Upper lobe of left lung (tissue), 6 donors: Measurements from ENCODE around the gene MYBPH. TPM values are rescaled to one million over a fixed set of nuclear protein-coding genes. Genes with fewer than 3 reads are reported as not detected.
A peak's percentile ranks its signal among the peaks of the same experiment; 100 is the strongest.

Experiments
- ATAC-seq, 2 donors: fragments of 200-7000 bp; cut with Tn5 transposase; one replicate each; pipeline ENCODE4 v1.9.1; 2022; ENCODE audit warnings: mild to moderate bottlenecking in 2 of 2, moderate library complexity in 2 of 2; ENCODE audit not compliant: low FRiP score in 2 of 2
- DNase-seq, 2 donors: peaks; one replicate each; pipeline ENCODE4 v3.0.0-alpha.2; 2019 to 2020
- H3K27ac ChIP-seq, 4 donors: fragments of 200-600 bp; sonication (generic); one replicate each; pipeline ENCODE4 v1.5.1; 2016 to 2019
- H3K27me3 ChIP-seq, 4 donors: fragments of 200-600 bp; sonication (generic); one replicate each; pipeline ENCODE4 v1.5.1; 2017 to 2019
- H3K36me3 ChIP-seq, 4 donors: fragments of 200-600 bp; sonication (generic); one replicate each; pipeline ENCODE4 v1.5.1; 2016 to 2019
- H3K4me1 ChIP-seq, 4 donors: fragments of 200-600 bp; sonication (generic); one replicate each; pipeline ENCODE4 v1.5.1; 2018 to 2019
- H3K4me3 ChIP-seq, 4 donors: fragments of 200-600 bp; sonication (generic); one replicate each; pipeline ENCODE4 v1.5.1; 2017 to 2019; ENCODE audit warnings: mild to moderate bottlenecking in 2 of 4, moderate library complexity in 1 of 4
- H3K9me3 ChIP-seq, 4 donors: fragments of 200-600 bp; sonication (generic); one replicate each; pipeline ENCODE4 v1.5.1; 2018 to 2019
- EP300 ChIP-seq, 4 donors: sonication (generic); formaldehyde crosslinking; IDR thresholded peaks; one replicate each; pipeline ENCODE4 v1.5.1; 2017; ENCODE audit warnings: antibody characterized with exemption in 4 of 4, control low read depth in 2 of 4
- POLR2A ChIP-seq, 4 donors: fragments of 450-650 bp; IDR thresholded peaks; one replicate each; pipeline ENCODE4 v1.5.1; 2016 to 2017; ENCODE audit warnings: antibody characterized with exemption in 4 of 4, mild to moderate bottlenecking in 2 of 4
- POLR2AphosphoS5 ChIP-seq, 2 donors: sonication (generic); formaldehyde crosslinking; IDR thresholded peaks; one replicate each; pipeline ENCODE4 v1.5.1; 2017; ENCODE audit warnings: antibody characterized with exemption in 2 of 2
- WGBS, 2 donors: methylation state at CpG; one replicate each; pipeline ENCODE4 v1.1.5; 2017 to 2018; 5-methylcytosine and 5-hydroxymethylcytosine counted together
- total RNA-seq, 6 donors: library from RNA; depleted of rRNA in 4 of 6; stranded (reverse); fragments of >200 nt in 4 of 6; gene quantifications; one replicate each; pipeline versions ENCODE4 v1.1.0 to v1.2.1, GENCODE V29; 2016 to 2021
- TF ChIP-seq, protein P1 (sequence below), 6 experiments: fragments of 450-650 bp in 4 of 6; fragments of 200-600 bp in 2 of 6; sonication (generic) in 2 of 6; IDR thresholded peaks; one replicate each; pipeline ENCODE4 v1.5.1; 2016 to 2019; ENCODE audit warnings: antibody characterized with exemption in 6 of 6
- donor health status: DM: no; HTN: no; CAD: no; lungs with moderate emphysema.
- donor health status: DM: no; HTN: yes; CAD: no; lungs with severe emphysema.

The MYBPH gene
- total RNA-seq, 6 donors from 2014 or later = 0.13 to 0.39 (median 0.15) TPM; not detected in 3

DNA sequence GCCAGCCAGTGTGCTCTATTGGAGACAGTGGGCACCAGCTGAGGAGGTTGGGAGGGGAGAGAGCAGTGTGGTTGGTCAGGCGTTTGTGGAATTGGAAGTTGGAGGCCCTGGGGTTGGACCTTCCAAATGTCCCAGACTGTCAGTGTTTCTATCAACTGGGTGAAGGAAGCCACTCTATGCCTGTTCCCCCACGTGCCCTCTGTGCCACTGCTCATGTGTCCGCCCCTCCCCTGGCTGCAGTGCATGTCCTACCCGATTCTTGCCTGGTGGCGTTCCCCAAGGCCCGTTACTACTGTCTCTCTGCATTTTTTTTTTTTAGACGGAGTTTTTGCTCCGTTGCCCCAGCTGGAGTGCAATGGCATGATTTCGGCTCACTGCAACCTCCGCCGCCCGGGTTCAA, 27.0 kb downstream of the MYBPH start:
- Histone ChIP-seq H3K4me1 (peaks cover 1 to 6% (median 4%) of the 10 kb centered on the region in 4 donors), H3K27me3 (no peaks in the 10 kb centered on the region), H3K36me3 (no peaks in the 10 kb centered on the region), H3K9me3 (no peaks in the 10 kb centered on the region), H3K4me3 (no peak overlapping the region), H3K27ac (no peak overlapping the region)
- DNase-seq (no peak), ATAC-seq (no peak)
- TF ChIP-seq POLR2AphosphoS5 (IDR thresholded peaks at IDR 0.05) = no peak
- TF ChIP-seq, protein P1, sequence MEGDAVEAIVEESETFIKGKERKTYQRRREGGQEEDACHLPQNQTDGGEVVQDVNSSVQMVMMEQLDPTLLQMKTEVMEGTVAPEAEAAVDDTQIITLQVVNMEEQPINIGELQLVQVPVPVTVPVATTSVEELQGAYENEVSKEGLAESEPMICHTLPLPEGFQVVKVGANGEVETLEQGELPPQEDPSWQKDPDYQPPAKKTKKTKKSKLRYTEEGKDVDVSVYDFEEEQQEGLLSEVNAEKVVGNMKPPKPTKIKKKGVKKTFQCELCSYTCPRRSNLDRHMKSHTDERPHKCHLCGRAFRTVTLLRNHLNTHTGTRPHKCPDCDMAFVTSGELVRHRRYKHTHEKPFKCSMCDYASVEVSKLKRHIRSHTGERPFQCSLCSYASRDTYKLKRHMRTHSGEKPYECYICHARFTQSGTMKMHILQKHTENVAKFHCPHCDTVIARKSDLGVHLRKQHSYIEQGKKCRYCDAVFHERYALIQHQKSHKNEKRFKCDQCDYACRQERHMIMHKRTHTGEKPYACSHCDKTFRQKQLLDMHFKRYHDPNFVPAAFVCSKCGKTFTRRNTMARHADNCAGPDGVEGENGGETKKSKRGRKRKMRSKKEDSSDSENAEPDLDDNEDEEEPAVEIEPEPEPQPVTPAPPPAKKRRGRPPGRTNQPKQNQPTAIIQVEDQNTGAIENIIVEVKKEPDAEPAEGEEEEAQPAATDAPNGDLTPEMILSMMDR (IDR thresholded peaks at IDR 0.05) = no peak
- no peak for TF ChIP-seq EP300 (IDR thresholded peaks at IDR 0.05)
- no peak for TF ChIP-seq POLR2A (IDR thresholded peaks at IDR 0.05)
- 90 to 94% methylated on average over 12 of the region's 12 CpGs for WGBS, 2 donors

DNA sequence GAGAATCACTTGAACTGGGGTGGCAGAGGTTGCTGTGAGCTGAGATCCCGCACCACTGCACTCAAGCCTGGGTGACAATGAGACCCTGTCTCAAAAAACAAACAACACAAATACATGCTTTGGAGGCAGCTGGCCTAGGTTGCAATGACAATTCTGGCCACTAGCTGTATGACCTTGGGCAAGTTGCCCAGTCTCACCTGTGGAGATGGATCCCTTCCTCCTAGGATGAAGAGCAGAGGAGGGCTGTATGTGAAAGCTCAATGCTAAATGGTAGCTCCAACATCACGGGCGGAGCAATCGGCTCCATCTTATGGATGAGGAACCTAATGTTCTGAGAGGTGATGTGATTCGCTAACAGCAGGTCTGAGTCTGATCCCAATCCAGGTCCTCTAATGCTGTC, 27.5 kb downstream of the MYBPH start:
- no peak overlapping the region for H3K4me3 ChIP-seq
- no peak for TF ChIP-seq POLR2A (IDR thresholded peaks at IDR 0.05)
- TF ChIP-seq, protein P1 (IDR thresholded peaks at IDR 0.05) = peak in 4 of 6 experiments; percentile 12 to 47 (median 19)
- no peaks in the 10 kb centered on the region for H3K36me3 ChIP-seq
- ATAC-seq (no peak), DNase-seq (no peak)
- H3K27ac ChIP-seq = no peak overlapping the region
- 89 to 91% methylated on average over 4 to 5 of the region's 5 CpGs for WGBS, 2 donors
- no peaks in the 10 kb centered on the region for H3K27me3 ChIP-seq
- H3K4me1 ChIP-seq = peaks cover 0 to 2% (median under 1%) of the 10 kb centered on the region in 4 donors
- no peaks in the 10 kb centered on the region for H3K9me3 ChIP-seq

DNA sequence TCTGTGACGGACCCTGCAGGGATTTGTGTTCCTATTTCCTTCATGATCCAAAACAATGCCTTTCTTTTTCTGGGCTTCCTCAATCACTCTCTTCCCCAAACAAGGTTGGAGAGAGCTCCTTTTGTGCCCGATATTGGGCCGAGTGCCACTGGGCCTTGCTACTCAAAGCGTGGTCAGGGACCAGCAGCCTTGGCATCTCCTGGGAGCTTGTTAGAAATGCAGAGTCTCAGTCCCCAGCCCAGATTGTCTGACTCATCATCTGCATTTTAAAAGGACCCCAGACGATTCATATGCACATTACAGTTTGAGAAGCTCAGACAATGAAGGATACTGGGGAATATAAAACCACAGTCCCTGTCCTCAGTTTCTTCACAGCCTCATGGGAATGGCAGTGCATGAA, 28.2 kb downstream of the MYBPH start:
- H3K4me3 ChIP-seq = no peak overlapping the region
- TF ChIP-seq POLR2A (IDR thresholded peaks at IDR 0.05) (no peak), EP300 (IDR thresholded peaks at IDR 0.05) (no peak), POLR2AphosphoS5 (IDR thresholded peaks at IDR 0.05) (no peak)
- TF ChIP-seq, protein P1 (IDR thresholded peaks at IDR 0.05) = no peak
- H3K27me3 ChIP-seq = no peaks in the 10 kb centered on the region
- ATAC-seq (no peak), DNase-seq (no peak)
- H3K36me3 ChIP-seq = no peaks in the 10 kb centered on the region
- H3K9me3 ChIP-seq = no peaks in the 10 kb centered on the region
- H3K4me1 ChIP-seq = no peaks in the 10 kb centered on the region
- WGBS, 2 donors = 88 to 92% methylated on average over 5 of the region's 5 CpGs
- no peak overlapping the region for H3K27ac ChIP-seq

DNA sequence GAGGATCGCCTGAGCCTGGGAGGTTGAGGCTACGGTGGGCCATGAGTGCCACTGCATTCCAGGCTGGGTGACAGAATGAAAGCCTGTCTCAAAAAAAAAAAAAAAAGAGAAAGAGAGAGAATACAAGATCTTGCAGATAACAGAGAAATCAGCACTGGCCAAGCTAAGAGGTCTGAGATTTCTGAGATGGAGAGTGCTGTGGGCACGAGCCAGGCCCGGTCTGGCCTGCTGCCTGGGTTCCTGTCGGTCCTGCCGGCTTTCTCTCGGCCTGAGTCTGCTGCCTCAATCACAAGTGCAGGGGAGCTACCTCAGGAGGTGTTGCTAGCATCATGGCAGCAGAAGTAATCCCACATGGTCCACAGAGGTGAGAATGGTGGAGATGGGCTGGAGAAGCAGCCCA, 29.1 kb downstream of the MYBPH start:
- DNase-seq = peak in 1 of 2 donors; percentile 43
- no peak for ATAC-seq
- H3K4me1 ChIP-seq = no peaks in the 10 kb centered on the region
- TF ChIP-seq, protein P1 (IDR thresholded peaks at IDR 0.05) = no peak
- no peak for TF ChIP-seq POLR2AphosphoS5 (IDR thresholded peaks at IDR 0.05)
- TF ChIP-seq EP300 (IDR thresholded peaks at IDR 0.05) = no peak
- TF ChIP-seq POLR2A (IDR thresholded peaks at IDR 0.05) = no peak
- no peak overlapping the region for H3K4me3 ChIP-seq
- no peaks in the 10 kb centered on the region for H3K36me3 ChIP-seq
- 80 to 98% methylated on average over 7 of the region's 7 CpGs for WGBS, 2 donors
- H3K27me3 ChIP-seq = no peaks in the 10 kb centered on the region
- H3K9me3 ChIP-seq = no peaks in the 10 kb centered on the region
- no peak overlapping the region for H3K27ac ChIP-seq

DNA sequence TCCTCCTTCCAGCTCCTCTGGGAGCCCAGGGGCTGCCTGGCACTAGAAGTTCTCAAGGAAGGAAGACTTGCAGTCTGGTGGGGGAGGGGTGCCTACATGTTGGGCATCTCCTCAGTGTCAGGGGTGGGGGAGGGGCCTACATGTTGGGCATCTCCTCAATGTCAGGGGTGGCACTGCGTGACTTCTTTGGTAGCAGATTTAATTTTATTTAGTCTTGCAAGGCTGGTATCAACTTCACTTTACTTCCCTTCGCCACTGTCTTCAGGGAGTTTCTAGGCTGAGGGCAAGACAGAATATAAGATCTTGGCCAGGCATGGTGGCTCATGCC, 29.6 kb downstream of the MYBPH start:
- DNase-seq (no peak), ATAC-seq (no peak)
- TF ChIP-seq, protein P1 (IDR thresholded peaks at IDR 0.05) = no peak
- TF ChIP-seq POLR2A (IDR thresholded peaks at IDR 0.05) (no peak), POLR2AphosphoS5 (IDR thresholded peaks at IDR 0.05) (no peak), EP300 (IDR thresholded peaks at IDR 0.05) (no peak)
- Histone ChIP-seq H3K27ac (no peak overlapping the region), H3K4me1 (no peaks in the 10 kb centered on the region), H3K36me3 (no peaks in the 10 kb centered on the region), H3K4me3 (no peak overlapping the region), H3K27me3 (no peaks in the 10 kb centered on the region), H3K9me3 (no peaks in the 10 kb centered on the region)
- WGBS, 2 donors = 92 to 100% methylated on average over 2 of the region's 2 CpGs
